Measurements from ENCODE around the gene CDH1.

The CDH1 gene

GRCh38 chr16:68860978-68861892 lies 124.1 kb downstream of the CDH1 start:
- H3K36me3 Mint-ChIP-seq (ENCODE audit: low read depth): peaks cover 47% of the 10 kb centered on the region

GRCh38 chr16:68866933-68867332 lies 129.8 kb downstream of the CDH1 start:
- Mint-ChIP-seq H3K4me1 (ENCODE audit: low read depth) (no peaks in the 10 kb centered on the region), H3K27ac (no peak overlapping the region), H3K36me3 (ENCODE audit: low read depth) (peaks cover 67% of the 10 kb centered on the region)

More at GRCh38 chr16:68860978-68861892, 124.1 kb downstream of the CDH1 start:
- Mint-ChIP-seq H3K4me1 (ENCODE audit: low read depth) (peaks cover 7% of the 10 kb centered on the region), H3K27ac (no peak overlapping the region), H3K9me3 (no peaks in the 10 kb centered on the region), H3K27me3 (no peaks in the 10 kb centered on the region), H3K4me3 (no peak overlapping the region)

GRCh38 chr16:68869492-68870088 lies 132.5 kb downstream of the CDH1 start:
- H3K4me1 Mint-ChIP-seq (ENCODE audit: low read depth): no peaks in the 10 kb centered on the region
- peaks cover 69% of the 10 kb centered on the region for H3K36me3 Mint-ChIP-seq (ENCODE audit: low read depth)
- H3K27ac Mint-ChIP-seq: no peak overlapping the region
- H3K27me3 Mint-ChIP-seq: no peaks in the 10 kb centered on the region
- no peak overlapping the region for H3K4me3 Mint-ChIP-seq
- no peaks in the 10 kb centered on the region for H3K9me3 Mint-ChIP-seq

More at GRCh38 chr16:68866933-68867332, 129.8 kb downstream of the CDH1 start:
- Mint-ChIP-seq H3K4me3 (no peak overlapping the region), H3K9me3 (no peaks in the 10 kb centered on the region), H3K27me3 (no peaks in the 10 kb centered on the region)

GRCh38 chr16:68873635-68874471 lies 136.8 kb downstream of the CDH1 start:
- peaks cover 73% of the 10 kb centered on the region for H3K36me3 Mint-ChIP-seq (ENCODE audit: low read depth)
- H3K4me1 Mint-ChIP-seq (ENCODE audit: low read depth): no peaks in the 10 kb centered on the region
- H3K27me3 Mint-ChIP-seq: no peaks in the 10 kb centered on the region
- no peak overlapping the region for H3K27ac Mint-ChIP-seq
- no peak overlapping the region for H3K4me3 Mint-ChIP-seq
- H3K9me3 Mint-ChIP-seq: no peaks in the 10 kb centered on the region

GRCh38 chr16:68875871-68876270 lies 138.8 kb downstream of the CDH1 start:
- H3K4me3 Mint-ChIP-seq: no peak overlapping the region
- no peaks in the 10 kb centered on the region for H3K27me3 Mint-ChIP-seq
- no peak overlapping the region for H3K27ac Mint-ChIP-seq
- H3K9me3 Mint-ChIP-seq: no peaks in the 10 kb centered on the region
- peaks cover 62% of the 10 kb centered on the region for H3K36me3 Mint-ChIP-seq (ENCODE audit: low read depth)
- no peaks in the 10 kb centered on the region for H3K4me1 Mint-ChIP-seq (ENCODE audit: low read depth)

GRCh38 chr16:68883685-68884084 lies 146.6 kb downstream of the CDH1 start:
- Mint-ChIP-seq H3K9me3 (no peaks in the 10 kb centered on the region), H3K27ac (no peak overlapping the region), H3K4me1 (ENCODE audit: low read depth) (no peaks in the 10 kb centered on the region), H3K36me3 (ENCODE audit: low read depth) (peaks cover 49% of the 10 kb centered on the region), H3K4me3 (no peak overlapping the region), H3K27me3 (no peaks in the 10 kb centered on the region)

GRCh38 chr16:68884401-68884800 lies 147.3 kb downstream of the CDH1 start:
- no peaks in the 10 kb centered on the region for H3K4me1 Mint-ChIP-seq (ENCODE audit: low read depth)
- H3K27me3 Mint-ChIP-seq: no peaks in the 10 kb centered on the region
- H3K36me3 Mint-ChIP-seq (ENCODE audit: low read depth): peaks cover 49% of the 10 kb centered on the region
- H3K27ac Mint-ChIP-seq: no peak overlapping the region
- no peak overlapping the region for H3K4me3 Mint-ChIP-seq
- no peaks in the 10 kb centered on the region for H3K9me3 Mint-ChIP-seq
